Esophagus (tissue), 2 donors: Measurements from ENCODE around the gene ANKS1B. TPM values are rescaled to one million over a fixed set of nuclear protein-coding genes. Genes with fewer than 3 reads are reported as not detected.

Experiments used
- H3K27ac ChIP-seq, 2 donors: one replicate each; pipeline ENCODE4 v1.5.1; 2013; ENCODE audit warnings: low read depth in 2 of 2, mild to moderate bottlenecking in 2 of 2, inconsistent platforms in 1 of 2, low read length in 1 of 2, moderate library complexity in 1 of 2
- H3K27me3 ChIP-seq, 2 donors: one replicate each; pipeline ENCODE4 v1.6.1; 2013; ENCODE audit warnings: low read length in 2 of 2, control low read depth in 1 of 2, mild to moderate bottlenecking in 1 of 2; ENCODE audit not compliant: insufficient read depth in 2 of 2, control insufficient read depth in 1 of 2
- H3K36me3 ChIP-seq, 2 donors: one replicate each; pipeline ENCODE4 v1.6.1; 2013; ENCODE audit warnings: low read length in 1 of 2; ENCODE audit not compliant: control insufficient read depth in 2 of 2, insufficient read depth in 2 of 2
- H3K4me1 ChIP-seq, 2 donors: one replicate each; pipeline ENCODE4 v1.6.1; 2013; ENCODE audit warnings: low read length in 1 of 2; ENCODE audit not compliant: control insufficient read depth in 2 of 2, insufficient read depth in 2 of 2
- H3K4me3 ChIP-seq, 2 donors: one replicate each; pipeline ENCODE4 v1.5.1; 2013; ENCODE audit warnings: low read length in 2 of 2, mild to moderate bottlenecking in 2 of 2, low read depth in 1 of 2, moderate library complexity in 1 of 2
- H3K9me3 ChIP-seq, 2 donors: one replicate each; pipeline ENCODE4 v1.6.1; 2013; ENCODE audit warnings: mild to moderate bottlenecking in 2 of 2, low read depth in 1 of 2, low read length in 1 of 2, moderate library complexity in 1 of 2; ENCODE audit not compliant: control insufficient read depth in 2 of 2, insufficient read depth in 1 of 2
- WGBS, 2 donors: extraction: QIAGEN DNeasy Blood & Tissue Kit; methylation state at CpG; one replicate each; pipeline ENCODE4 v1.1.7; 2013; 5-methylcytosine and 5-hydroxymethylcytosine counted together
- polyA plus RNA-seq, 2 donors: library from polyadenylated mRNA; stranded (reverse); fragments of 200-250 nt; gene quantifications; one replicate each; pipeline ENCODE4 v1.2.3, GENCODE V29; 2013
- donor health status: healthy with polysubstance abuse.
- donor health status: Bipolar disorder and iron deficiency.

ANKS1B gene
- polyA plus RNA-seq, 2 donors: 0.85 to 1.0 TPM

DNA sequence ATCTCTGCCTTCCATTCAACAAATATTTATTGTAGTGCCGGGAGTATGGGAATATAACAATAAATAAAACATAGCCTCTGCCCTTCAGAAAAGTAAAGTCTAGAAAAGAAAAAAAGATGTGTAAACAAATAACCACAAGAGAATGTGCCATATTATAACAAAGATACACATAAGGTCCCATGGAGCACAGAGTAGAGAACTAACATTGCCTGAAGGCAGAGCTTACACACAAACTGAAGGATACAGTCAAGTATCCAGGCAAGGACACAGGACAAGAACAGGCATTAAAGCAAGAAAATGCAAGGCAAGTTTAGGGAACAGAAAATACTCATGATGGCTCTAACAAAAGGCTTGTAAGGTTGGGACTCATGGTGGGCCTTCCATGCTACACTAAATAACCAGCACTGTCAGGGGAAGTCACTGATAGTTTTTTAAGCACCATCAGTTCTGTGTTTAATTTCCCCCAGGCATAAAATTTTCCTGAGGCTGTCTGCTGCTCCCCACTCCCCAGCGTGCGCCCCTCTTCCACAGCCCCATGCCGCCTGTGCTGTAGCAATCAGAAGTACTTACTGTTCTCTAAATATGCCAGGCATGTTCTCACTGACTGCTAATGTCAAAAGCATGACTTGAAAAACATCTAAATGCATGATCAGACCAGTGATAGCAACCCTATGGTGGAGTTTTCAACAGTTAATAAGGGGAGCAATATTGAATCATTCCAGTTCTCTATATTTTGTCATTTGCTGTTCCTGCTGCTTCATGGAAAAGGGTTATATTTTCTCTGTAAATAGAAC lies 77.8 kb downstream of the ANKS1B start:
- no peak overlapping the region for H3K27ac ChIP-seq
- H3K9me3 ChIP-seq: no peaks in the 10 kb centered on the region
- no peaks in the 10 kb centered on the region for H3K36me3 ChIP-seq
- H3K4me1 ChIP-seq: no peaks in the 10 kb centered on the region
- H3K27me3 ChIP-seq: no peaks in the 10 kb centered on the region
- WGBS, 2 donors: 82 to 88% methylated on average over 4 of the region's 4 CpGs
- H3K4me3 ChIP-seq: no peak overlapping the region

DNA sequence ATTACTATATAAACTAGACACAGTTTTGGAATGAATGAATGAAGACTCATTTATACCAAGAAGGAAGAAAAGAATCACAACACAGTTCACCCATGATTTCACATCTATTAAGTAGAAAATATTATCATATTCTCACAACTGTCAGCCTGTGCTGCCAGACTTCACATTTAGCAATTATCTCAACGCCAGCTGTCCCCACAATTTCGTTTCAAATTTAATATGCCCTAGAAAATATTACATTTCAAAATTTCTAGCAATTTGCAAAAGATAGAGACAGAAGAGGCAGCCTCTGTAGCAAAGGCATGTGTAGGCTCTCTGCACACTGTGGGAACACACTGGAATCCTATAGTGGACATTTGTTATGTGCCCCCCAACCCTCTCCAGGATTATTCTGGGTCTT lies 83.6 kb downstream of the ANKS1B start:
- 40 to 44% methylated on average over 2 of the region's 2 CpGs for WGBS, 2 donors
- H3K27ac ChIP-seq: no peak overlapping the region

DNA sequence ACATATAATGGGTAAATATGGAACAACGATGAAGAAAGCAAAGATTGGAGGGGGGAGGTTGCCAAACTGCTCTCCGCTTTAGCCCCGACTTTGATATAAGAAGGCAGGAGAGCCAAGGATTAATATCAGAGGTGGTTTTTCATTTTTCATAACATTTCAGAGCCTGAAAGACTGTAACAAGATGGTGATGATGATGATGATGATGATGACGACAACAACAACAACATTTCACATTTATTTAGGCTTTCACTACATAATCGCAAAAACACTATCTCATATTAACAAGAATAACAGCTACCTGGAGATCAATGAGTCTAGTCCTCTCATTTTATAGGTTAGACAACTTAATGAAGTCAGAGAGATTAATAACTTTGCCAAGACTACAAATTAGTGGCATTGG lies 86.1 kb downstream of the ANKS1B start:
- Histone ChIP-seq H3K4me3 (no peak overlapping the region), H3K36me3 (no peaks in the 10 kb centered on the region), H3K27ac (no peak overlapping the region), H3K9me3 (no peaks in the 10 kb centered on the region), H3K27me3 (no peaks in the 10 kb centered on the region), H3K4me1 (no peaks in the 10 kb centered on the region)
- 87 to 92% methylated on average over 5 of the region's 5 CpGs for WGBS, 2 donors

More for the DNA sequence above, 83.6 kb downstream of the ANKS1B start:
- H3K36me3 ChIP-seq: no peaks in the 10 kb centered on the region
- H3K4me1 ChIP-seq: no peaks in the 10 kb centered on the region
- no peaks in the 10 kb centered on the region for H3K9me3 ChIP-seq
- no peak overlapping the region for H3K4me3 ChIP-seq
- no peaks in the 10 kb centered on the region for H3K27me3 ChIP-seq

DNA sequence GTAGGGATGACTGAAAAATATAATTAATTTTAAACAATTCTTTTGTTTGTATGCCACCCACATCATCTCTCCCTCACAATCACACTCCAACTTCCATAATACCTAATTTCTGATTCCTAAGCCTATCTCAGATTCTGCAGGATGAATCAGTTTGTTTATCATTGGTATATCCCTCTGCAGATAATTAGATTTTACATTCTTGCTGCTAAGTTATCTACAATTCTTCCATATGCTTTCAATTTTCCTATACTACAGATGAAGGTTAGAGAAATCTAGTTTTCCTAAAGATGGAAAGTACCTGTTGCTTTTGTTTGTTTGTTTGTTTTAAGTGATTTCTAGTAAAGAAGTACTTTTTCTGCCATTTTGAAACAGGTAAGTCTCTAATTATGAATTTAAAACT lies 105.3 kb downstream of the ANKS1B start:
- no peaks in the 10 kb centered on the region for H3K27me3 ChIP-seq
- no peak overlapping the region for H3K4me3 ChIP-seq
- H3K36me3 ChIP-seq: no peaks in the 10 kb centered on the region
- H3K4me1 ChIP-seq: no peaks in the 10 kb centered on the region
- H3K9me3 ChIP-seq: no peaks in the 10 kb centered on the region
- no peak overlapping the region for H3K27ac ChIP-seq

- no peak overlapping the region for H3K4me3 ChIP-seq
These were observed 109.7 kb downstream of the ANKS1B start for GRCh38 chr12:99875081-99875480.

DNA sequence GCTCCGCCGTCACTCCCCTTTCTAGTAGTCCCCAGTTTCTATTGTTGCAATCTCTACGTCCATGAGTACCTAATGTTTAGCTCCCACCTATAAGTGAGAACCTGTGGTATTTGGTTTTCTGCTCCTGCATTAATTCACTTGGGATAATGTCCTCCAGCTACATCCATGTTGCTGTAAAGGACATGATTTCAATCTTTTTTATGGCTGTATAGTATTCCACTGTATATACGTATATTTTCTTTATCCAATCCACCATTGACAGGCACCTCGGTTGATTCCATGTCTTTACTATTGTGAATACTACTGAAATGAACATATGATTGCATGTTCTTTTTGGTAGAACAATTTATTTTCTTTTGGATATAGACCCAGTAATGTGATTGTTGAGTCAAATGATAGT lies 114.7 kb downstream of the ANKS1B start:
- Histone ChIP-seq H3K4me1 (no peaks in the 10 kb centered on the region), H3K27me3 (no peaks in the 10 kb centered on the region), H3K4me3 (no peak overlapping the region), H3K9me3 (no peaks in the 10 kb centered on the region), H3K27ac (no peak overlapping the region), H3K36me3 (no peaks in the 10 kb centered on the region)
- 96 to 97% methylated on average over 5 of the region's 5 CpGs for WGBS, 2 donors

More at GRCh38 chr12:99875081-99875480, 109.7 kb downstream of the ANKS1B start:
- H3K36me3 ChIP-seq: no peaks in the 10 kb centered on the region
- H3K27ac ChIP-seq: no peak overlapping the region
- no peaks in the 10 kb centered on the region for H3K9me3 ChIP-seq
- H3K4me1 ChIP-seq: no peaks in the 10 kb centered on the region
- H3K27me3 ChIP-seq: no peaks in the 10 kb centered on the region

DNA sequence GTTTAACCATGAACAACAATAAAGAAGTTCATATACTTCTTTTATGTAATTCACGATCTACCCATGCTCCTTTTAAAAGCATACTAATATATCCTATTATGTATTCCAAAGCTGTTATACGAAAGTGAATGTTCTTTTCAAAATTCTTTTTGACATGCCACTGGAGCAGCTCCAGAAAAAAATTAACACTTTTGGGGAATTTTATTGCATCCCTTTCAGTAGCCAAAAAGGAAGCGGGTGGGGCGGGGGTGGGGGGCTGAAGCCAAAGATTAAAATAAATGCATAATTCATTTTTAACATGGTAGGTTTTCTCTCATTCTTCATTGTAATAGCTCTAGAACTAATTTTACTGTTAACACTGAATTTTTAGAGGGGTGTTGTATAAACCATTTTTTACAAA lies 123.0 kb downstream of the ANKS1B start:
- H3K36me3 ChIP-seq: no peaks in the 10 kb centered on the region
- H3K27ac ChIP-seq: no peak overlapping the region
- 70 to 73% methylated on average over 4 of the region's 4 CpGs for WGBS, 2 donors
- H3K27me3 ChIP-seq: no peaks in the 10 kb centered on the region
- no peaks in the 10 kb centered on the region for H3K9me3 ChIP-seq
- H3K4me1 ChIP-seq: no peaks in the 10 kb centered on the region
- H3K4me3 ChIP-seq: no peak overlapping the region

- no peaks in the 10 kb centered on the region for H3K36me3 ChIP-seq
- no peaks in the 10 kb centered on the region for H3K27me3 ChIP-seq
- H3K27ac ChIP-seq: no peak overlapping the region
- no peak overlapping the region for H3K4me3 ChIP-seq
- WGBS, 2 donors: 44 to 60% methylated on average over 1 of the region's 1 CpG
- H3K4me1 ChIP-seq: no peaks in the 10 kb centered on the region
- H3K9me3 ChIP-seq: no peaks in the 10 kb centered on the region
These were observed 125.6 kb downstream of the ANKS1B start for GRCh38 chr12:99859126-99859525.

- WGBS, 2 donors: 85 to 86% methylated on average over 5 of the region's 5 CpGs
- Histone ChIP-seq H3K27ac (no peak overlapping the region), H3K27me3 (no peaks in the 10 kb centered on the region), H3K36me3 (no peaks in the 10 kb centered on the region), H3K9me3 (peaks cover 0 to 3% of the 10 kb centered on the region in 2 donors), H3K4me3 (no peak overlapping the region), H3K4me1 (no peaks in the 10 kb centered on the region)
These were observed 132.1 kb downstream of the ANKS1B start for GRCh38 chr12:99852666-99853065.

GRCh38 chr12:99847936-99848335 lies 136.8 kb downstream of the ANKS1B start:
- no peaks in the 10 kb centered on the region for H3K36me3 ChIP-seq
- H3K4me3 ChIP-seq: no peak overlapping the region
- H3K4me1 ChIP-seq: no peaks in the 10 kb centered on the region
- H3K9me3 ChIP-seq: no peaks in the 10 kb centered on the region
- H3K27me3 ChIP-seq: no peaks in the 10 kb centered on the region
- no peak overlapping the region for H3K27ac ChIP-seq
